Upper lobe of left lung (tissue), 4 donors: ENCODE data around the gene CCDC47.

Experiments
- CTCF ChIP-seq, 6 experiments: fragments of 450-650 bp in 4 of 6; fragments of 200-600 bp in 2 of 6; sonication (generic) in 2 of 6; IDR thresholded peaks; one replicate each; pipeline ENCODE4 v1.5.1; 2016 to 2019; ENCODE audit warnings: antibody characterized with exemption in 6 of 6
- EP300 ChIP-seq, 4 donors: sonication (generic); formaldehyde crosslinking; IDR thresholded peaks; one replicate each; pipeline ENCODE4 v1.5.1; 2017; ENCODE audit warnings: antibody characterized with exemption in 4 of 4, control low read depth in 2 of 4

GRCh38 chr17:63760771-63761539, 12.4 kb downstream of the CCDC47 start:
- TF ChIP-seq CTCF (IDR thresholded peaks at IDR 0.05) (no peak), EP300 (IDR thresholded peaks at IDR 0.05) (no peak)
